Islet of Langerhans (tissue), 1 donor: ENCODE results near the gene ZSWIM6.

ENCODE experiments used
- FAIRE-seq: peaks from one replicate; lab custom pipeline; 2011; peaks lifted over from hg19 to GRCh38; lab: Jason Lieb, UNC

Gene ZSWIM6

DNA sequence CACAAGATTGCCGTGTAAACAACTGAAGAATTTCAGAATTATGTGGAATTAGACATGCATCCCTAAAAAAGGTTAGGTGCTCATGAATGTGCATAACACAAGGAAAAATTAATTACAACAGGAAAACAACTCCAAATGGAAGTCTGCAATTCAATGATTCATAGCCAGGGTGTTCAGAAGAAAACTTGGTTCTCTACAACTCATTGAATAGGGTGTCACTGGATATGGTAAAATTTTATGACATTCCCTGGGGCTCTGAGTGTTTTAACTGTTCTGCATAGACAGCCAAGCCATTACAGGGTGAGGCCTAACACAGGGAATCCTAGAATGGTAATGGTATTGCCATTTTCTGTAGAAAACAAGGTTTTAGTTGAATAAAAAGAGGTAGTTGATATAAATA lies 24.4 kb upstream of the ZSWIM6 start:
- FAIRE-seq, result no peak

GRCh38 chr5:61308712-61309111 lies 23.3 kb upstream of the ZSWIM6 start:
- no peak for FAIRE-seq

DNA sequence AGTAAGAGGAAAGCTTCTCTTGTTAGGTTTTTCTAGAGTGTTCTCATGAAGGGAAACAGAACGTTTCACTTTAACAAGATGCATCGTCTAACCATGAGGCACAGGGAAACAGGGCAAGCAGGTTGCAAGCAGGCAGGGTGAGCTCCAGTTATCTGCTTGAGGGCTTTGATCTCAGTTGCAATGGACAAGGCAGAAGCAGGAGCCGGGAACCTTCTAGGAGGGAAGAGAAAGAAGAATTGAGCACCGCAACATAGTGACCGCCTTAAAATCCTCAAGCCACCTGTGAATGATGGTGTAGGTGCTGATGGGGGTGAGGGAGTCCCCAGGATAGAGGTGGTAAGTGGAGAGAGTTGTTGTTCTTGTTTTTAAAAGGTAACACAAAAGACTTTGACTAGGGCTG lies 22.9 kb upstream of the ZSWIM6 start:
- no peak for FAIRE-seq

DNA sequence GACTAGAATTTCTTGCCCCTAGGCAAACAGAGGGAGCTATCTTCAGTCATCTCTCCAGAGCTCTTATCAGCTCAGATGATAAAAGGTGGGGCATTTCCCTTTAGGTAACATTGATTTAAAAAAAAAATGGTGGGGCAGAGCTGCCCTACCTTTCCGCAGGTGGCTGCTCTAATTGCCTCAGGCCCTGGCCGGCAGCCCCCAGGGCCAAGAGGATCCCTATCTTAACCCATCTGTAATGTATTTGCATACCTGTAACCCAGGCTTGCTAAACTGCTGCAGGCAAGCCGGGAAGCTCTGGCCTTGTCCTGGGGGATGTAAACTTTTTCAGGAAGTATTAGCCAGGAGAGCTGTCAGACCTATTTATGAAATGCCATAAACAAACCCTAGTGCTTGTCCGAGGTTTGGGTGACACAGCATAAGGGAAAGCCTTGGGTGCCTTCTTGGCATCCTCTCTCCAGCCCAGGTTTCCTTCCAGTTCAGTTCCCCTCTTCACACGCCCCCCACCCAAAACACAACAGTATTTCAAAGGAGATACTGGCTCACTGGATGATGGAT lies 20.9 kb upstream of the ZSWIM6 start:
- FAIRE-seq, result no peak

- no peak for FAIRE-seq
Measured at GRCh38 chr5:61311836-61312808, 19.9 kb upstream of the ZSWIM6 start.

- no peak for FAIRE-seq
Measured at GRCh38 chr5:61313960-61314681, 17.9 kb upstream of the ZSWIM6 start.

DNA sequence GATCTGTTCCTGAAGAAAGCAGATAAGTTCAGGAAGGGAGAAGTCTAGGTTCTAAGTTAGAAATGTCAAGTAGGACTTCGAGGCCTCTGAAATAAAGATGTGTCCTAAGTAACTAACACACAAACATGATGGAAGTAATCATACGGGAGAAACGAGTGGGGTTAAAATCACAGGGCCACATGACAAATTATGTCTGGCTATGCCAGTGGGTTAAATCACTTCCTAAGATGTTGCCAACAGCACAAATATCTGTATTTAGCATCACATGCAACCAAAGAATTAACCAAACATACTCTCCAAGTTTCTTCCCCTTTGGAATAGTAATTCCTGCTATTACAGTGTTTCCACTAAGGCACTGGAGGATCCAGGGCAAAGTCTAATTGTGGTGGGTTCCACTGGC lies 13.7 kb upstream of the ZSWIM6 start:
- FAIRE-seq, result no peak

DNA sequence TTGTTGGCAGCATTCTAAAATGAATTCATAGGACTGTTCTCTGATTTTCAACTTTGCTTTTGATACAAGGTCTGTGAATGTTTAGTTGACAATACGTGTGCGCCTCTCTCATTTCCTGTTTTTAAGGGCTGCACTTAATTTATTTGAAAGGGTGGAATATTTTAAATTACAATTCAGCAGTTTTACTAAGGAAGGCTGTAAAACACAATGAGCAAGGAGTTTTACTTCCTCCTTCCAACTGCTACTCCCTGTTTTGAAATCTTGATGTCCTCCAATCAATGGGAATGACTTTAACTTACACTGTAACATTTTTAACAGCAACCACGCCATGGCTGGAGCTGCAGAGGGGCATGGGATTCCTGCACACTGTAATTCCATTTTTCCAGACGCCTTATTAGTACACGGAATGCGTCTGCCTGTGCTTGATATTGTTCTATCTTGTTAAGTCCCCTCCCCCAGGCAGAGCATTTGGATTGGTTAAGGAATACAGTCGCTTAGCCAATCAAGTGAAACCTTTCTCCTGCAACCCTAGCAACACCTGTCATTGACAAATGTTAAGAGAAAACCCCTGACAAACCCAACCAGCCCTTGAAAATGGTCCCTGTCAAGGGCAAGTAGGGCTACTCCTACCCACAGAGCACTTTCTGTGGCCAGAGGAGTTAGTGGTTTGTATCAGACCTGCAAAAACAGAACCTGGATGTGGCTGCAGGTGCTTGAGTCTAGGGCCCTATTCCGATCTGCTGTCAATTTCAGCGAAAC lies 12.5 kb upstream of the ZSWIM6 start:
- FAIRE-seq, result no peak

DNA sequence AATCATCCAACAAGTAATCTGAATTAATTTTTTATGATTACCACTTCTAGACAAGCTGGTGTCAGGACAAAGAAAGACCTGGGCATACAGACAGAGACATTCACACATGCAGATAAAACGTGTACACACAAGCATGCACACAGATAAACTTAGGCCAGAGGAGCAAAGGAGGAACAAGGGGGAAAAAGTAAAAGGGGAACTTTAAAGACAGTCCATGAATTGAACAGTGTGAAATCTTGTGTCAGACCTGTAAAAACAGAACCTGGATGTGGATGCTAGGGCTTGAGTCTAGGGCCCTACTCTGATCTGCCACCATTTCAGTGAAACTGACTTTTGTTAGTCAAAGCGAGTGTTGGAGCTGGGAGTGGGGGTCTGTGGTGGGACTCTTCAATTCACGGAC lies 11.2 kb upstream of the ZSWIM6 start:
- FAIRE-seq, result no peak

DNA sequence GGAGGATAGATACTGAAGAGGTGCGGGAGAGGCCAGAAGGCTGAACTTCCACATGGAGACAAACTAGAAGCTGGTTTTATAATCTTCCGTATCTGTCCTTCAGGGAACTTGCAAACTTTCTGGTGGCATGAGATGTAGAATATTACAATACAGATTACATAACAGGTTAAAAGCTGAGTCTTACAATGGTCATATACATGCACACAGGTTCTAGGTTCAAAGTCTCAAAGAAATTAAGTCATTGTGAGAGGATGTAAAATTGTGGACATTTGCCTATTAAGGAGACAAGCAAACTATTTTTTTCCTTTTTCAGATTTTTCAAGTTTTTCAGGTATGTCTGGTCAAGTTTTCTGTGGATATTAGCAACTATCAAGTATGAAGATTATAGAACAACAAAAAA lies 10.4 kb upstream of the ZSWIM6 start:
- no peak for FAIRE-seq

DNA sequence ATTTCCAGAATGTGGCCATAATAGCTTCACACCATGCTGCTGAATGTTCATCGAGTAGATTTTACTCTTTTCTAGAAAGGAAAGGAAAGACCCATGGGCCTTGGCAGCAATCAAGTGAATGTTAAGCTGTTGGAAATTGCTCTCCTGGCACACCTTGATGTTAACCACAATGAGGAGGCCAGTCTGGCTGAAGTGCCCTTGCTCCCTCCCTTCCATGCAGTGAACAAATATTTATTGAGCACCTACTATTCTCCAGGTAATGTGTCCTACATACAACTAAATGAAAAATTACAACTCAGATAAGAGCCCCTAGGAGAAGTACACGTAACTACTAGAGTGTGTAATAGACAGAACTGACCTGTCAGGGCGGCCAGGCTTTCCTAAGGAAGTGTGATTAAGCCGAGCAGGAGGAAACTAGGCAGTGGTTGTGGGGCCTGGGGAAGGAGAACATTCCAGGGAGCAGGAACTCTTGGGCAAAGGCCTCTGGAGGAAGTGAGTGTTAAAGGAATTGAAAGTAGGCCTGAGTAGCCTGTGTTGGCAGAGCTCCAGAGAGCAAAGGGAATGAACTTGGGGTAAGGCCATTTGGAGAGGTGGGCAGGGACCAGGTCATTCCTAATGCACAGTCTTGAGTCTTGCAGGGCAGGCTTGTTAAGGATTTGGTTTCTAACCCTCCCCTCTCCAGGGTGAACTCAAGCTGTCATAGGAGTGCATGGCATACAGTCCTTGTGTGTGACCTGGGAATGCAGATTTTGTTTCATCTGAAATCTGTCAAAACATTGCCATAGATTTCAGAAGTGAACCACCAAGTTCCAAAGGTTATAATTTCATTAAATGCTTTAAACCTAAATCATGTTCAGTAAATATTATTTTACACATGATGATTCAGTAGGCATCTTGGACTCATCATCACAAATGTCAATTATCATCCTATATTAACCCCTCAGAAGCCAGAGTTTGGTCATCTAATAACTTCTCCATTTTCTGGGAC lies 9.0 kb upstream of the ZSWIM6 start:
- FAIRE-seq, result no peak

DNA sequence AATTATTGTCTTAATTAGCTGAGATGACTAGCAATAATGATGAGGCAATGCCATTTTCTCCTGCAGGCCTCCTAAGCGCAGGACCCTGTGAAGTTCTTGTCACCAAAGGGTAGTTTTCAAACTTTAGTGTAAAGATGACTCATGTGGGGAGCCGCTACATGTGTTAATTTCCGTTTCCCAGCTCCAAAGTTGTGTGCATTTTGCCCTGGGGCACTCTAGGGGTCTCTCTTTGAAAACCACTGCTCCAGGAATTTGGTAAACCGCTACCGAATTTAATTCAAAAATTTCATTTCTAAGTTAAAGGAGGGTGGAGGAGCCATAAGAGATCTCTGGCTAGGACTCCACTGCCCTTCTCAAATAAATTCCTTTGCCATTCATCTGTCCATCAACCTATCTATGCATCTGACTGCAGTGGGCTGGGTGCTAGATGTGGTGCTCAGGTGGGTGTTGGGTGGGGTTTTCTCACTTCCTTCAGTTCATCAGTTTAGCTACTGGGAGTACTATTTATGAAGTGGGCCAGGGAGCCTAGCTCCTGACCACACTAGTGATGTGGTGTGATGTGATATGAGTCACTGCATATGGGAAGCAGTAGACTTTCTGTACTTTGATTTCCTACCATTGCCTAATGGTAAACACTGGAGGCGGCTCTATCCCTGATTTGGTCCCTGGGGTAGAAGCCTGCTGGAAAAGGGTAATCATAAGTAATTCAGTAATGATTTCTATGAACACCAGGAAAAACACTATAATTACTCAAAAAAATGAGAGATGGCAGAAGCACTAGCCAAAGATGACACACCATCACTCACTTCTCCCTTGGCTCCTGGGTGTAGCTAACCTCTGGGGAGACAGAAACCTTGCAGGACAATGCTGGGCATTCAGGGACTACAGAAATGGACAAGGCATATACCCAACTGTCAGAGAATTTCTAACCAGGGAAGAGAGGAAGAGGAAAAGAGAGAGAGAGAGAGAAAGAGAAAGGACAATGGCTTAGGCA lies 4.0 kb upstream of the ZSWIM6 start:
- no peak for FAIRE-seq

DNA sequence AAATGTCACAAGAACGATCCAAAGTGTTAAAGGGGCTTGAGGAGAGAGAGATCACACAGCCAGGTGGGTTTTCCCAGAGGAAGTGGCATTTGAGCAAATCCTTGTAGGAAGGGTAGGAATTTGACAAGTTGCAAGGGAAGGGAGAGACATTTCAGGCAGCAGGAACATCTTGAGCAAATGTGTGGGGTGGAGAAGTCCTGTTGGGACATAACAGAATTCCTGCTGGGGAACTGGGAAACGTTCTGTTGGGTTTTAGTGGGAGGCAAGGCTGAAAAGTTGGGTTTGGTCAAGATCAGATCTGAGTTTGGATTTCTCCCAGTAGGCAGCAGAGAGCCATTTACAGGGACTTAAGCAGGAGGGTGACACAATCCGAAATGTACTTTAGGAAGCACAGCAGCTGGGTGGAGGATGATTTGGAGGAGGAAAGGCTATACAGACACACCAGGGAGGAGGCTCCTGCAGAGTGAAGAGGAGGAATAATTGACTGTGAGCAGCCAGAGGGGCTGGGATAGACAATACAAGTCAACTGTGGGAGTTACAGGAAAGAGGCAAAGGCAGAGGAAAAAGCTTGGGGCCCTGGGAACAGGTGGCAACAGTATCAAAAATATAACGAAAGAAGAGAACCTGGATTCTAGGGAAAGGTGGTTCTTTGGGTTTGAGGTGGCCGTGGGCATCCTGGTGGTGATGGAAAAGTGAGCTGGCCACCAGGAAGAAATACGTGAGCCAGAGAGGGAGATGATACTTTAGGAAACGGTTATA lies 3.1 kb upstream of the ZSWIM6 start:
- no peak for FAIRE-seq

DNA sequence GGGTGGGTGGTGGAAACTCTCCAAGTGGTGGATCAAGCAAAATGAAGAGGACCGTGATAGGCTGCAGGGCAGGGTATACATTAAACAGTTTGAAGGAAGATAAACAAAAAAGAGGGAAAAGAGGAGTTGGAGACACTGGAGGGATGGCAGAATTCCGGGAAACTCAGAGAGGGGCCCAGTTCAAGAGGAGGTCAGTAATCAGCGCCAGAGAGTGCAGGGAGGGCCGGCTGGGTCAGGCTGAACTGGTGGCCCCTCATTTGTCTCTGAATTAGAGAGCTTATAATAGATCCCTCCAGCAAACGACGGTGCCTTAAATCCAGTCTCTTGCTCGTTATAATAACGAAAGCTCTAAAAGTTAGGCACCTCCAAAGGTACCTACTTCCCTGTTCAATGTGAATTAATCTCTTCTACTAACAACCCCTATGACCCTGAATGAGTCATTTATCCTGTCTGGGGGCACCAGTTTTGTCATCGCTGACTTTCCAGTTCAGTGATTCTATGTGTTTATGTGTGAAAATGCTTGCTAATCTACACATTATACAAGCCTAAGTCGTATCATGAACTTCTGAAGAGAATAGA lies 2.4 kb upstream of the ZSWIM6 start:
- FAIRE-seq, result no peak

DNA sequence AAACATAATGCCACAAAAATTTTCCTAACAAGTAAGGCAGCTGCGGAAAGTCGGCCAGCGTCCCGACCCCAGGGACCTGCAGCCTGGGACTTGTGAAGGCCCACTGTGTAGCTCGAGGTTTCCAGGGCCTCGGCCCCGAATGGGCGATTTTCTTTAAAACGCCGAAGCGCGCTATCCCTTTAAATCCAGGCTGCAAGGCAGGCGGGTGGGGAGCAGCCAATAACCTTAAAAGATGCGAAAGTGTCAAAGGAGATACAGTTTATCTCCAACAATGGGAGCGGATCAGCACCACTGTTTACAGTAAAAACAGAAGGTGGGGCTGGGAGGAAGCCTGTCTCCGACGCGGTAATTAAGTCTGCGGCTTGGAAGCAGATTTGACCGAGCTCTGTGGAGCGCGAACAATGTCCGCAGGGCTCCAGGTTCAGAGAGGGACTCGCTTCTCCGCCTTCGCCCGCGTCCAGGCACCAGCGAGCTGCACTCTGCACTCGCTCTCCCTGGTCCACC lies 1.7 kb upstream of the ZSWIM6 start:
- FAIRE-seq, result no peak

DNA sequence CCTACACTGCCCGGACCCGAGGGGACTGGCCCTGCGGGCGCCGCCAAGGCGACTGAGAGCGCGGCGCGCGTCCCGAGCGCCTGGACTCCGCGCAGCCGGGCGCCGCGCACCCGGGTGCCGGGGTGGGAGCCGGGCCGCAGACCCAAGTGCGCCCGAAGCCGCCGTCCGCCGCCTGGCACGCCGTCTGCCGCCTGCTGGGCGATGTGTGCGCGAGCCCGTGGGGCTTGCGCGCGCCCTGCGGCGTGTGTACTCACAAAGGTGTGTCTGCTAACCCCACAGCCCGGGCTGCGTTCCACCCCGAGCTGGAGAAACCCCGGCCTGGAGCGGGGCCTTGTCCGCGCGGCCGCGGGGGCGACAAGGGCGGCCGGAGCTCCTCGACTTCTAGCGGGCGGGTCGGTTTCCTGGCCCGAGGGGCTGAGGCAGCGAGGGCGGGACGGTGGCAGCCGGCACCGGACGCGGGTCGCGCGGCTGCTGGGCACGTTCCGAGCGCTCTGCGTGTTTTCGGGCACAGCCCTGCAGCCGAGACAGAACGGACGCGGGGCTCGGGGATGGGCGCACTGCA lies 1.1 kb upstream of the ZSWIM6 start:
- FAIRE-seq, result no peak

GRCh38 chr5:61332358-61332749 lies 296 bp downstream of the ZSWIM6 start:
- no peak for FAIRE-seq

- FAIRE-seq, result no peak
Measured at GRCh38 chr5:61332851-61333320, 828 bp downstream of the ZSWIM6 start.
